GM13977 (cell line): ENCODE data around the gene FOXO3.

Experiments used
- DNase-seq: peaks from one replicate; pipeline ENCODE4 v3.0.0; 2012; ENCODE audit warnings: low spot score
- CTCF ChIP-seq: IDR thresholded peaks from 2 replicates; pipeline ENCODE4 v1.5.1; 2012; ENCODE audit warnings: mild to moderate bottlenecking, control low read depth; ENCODE audit not compliant: insufficient read depth; ENCODE audit errors: extremely low read depth, missing control alignments
- in situ Hi-C: fragments of 300-500 bp; cut with MboI; formaldehyde crosslinking; loops from one replicate; pipeline ENCODE4 v1.12.0; 2022; ENCODE audit warnings: low sequenced_read_pairs, low pct_unique_long_range_greater_than_20kb, mixed read lengths, inconsistent platforms; ENCODE audit not compliant: unreplicated experiment

The FOXO3 gene

GRCh38 chr6:108689272-108690161 is 128.8 kb downstream of the FOXO3 start:
- in situ Hi-C loops, result no loop called here
- no peak for TF ChIP-seq CTCF
- no peak for DNase-seq

- no peak for DNase-seq
- in situ Hi-C loops, result no loop called here
- no peak for TF ChIP-seq CTCF
These were observed 129.8 kb downstream of the FOXO3 start for GRCh38 chr6:108690326-108691049.

GRCh38 chr6:108693430-108694154 is 132.9 kb downstream of the FOXO3 start:
- no peak for DNase-seq
- TF ChIP-seq CTCF, result no peak
- in situ Hi-C loops, result no loop called here

- no peak for DNase-seq
- in situ Hi-C loops, result no loop called here
- no peak for TF ChIP-seq CTCF
These were observed 134.1 kb downstream of the FOXO3 start for GRCh38 chr6:108694816-108695215.

GRCh38 chr6:108697561-108698161 is 136.9 kb downstream of the FOXO3 start:
- in situ Hi-C loops, result no loop called here
- no peak for TF ChIP-seq CTCF
- no peak for DNase-seq

- DNase-seq, result no peak
- in situ Hi-C loops, result no loop called here
- no peak for TF ChIP-seq CTCF
These were observed 138.0 kb downstream of the FOXO3 start for GRCh38 chr6:108698593-108699289.
